22Rv1 (cell line): ENCODE measurements around the gene CCSER1.

Source experiments
- H3K27ac ChIP-seq: fragments of 450-650 bp; 2 replicates; pipeline ENCODE4 v1.5.1; 2017
- ZFX ChIP-seq: fragments of 450-650 bp; IDR thresholded peaks from 2 replicates; pipeline ENCODE4 v1.6.1; 2017; ENCODE audit warnings: antibody characterized with exemption, borderline replicate concordance
- TF ChIP-seq, protein P1 (sequence below): fragments of 450-650 bp; IDR thresholded peaks from 2 replicates; pipeline ENCODE4 v1.5.1; 2017; ENCODE audit warnings: mild to moderate bottlenecking

The CCSER1 gene

DNA sequence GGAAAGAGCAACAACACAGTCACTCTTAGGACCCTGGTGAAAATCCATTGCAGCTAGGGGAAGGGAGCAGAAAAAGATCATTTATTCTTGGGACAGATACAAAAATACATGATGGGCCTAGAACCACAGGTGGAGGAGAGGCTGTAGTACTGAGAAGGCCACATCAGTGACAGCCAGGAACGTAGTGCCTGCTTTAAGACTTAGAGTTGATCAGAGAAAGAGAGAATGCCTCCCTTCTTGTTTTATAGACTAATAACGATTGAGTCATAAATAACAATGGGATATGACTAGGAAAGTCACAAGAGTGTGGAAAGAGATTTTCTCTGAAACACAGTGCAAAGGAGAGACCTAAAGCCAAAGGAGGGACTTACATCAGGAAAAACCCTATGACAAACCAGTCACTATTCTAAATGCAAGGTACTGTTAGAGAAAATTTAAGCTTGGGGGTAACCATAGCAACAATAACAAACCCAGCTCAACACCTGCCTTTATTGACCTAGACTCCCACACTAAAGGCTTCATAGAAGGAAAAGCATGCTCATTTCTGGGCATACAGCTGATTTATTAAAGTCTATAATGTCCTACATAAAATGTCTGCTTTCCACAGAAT, 1161.6 kb downstream of the CCSER1 start:
- TF ChIP-seq ZFX: no peak
- TF ChIP-seq, protein P1, sequence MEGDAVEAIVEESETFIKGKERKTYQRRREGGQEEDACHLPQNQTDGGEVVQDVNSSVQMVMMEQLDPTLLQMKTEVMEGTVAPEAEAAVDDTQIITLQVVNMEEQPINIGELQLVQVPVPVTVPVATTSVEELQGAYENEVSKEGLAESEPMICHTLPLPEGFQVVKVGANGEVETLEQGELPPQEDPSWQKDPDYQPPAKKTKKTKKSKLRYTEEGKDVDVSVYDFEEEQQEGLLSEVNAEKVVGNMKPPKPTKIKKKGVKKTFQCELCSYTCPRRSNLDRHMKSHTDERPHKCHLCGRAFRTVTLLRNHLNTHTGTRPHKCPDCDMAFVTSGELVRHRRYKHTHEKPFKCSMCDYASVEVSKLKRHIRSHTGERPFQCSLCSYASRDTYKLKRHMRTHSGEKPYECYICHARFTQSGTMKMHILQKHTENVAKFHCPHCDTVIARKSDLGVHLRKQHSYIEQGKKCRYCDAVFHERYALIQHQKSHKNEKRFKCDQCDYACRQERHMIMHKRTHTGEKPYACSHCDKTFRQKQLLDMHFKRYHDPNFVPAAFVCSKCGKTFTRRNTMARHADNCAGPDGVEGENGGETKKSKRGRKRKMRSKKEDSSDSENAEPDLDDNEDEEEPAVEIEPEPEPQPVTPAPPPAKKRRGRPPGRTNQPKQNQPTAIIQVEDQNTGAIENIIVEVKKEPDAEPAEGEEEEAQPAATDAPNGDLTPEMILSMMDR: no peak
- H3K27ac ChIP-seq: no peak overlapping the region

- TF ChIP-seq ZFX: no peak
- TF ChIP-seq, protein P1: no peak
- no peak overlapping the region for H3K27ac ChIP-seq
Measured at GRCh38 chr4:91298156-91298700, 1171.0 kb downstream of the CCSER1 start.

GRCh38 chr4:91298824-91299223, 1171.6 kb downstream of the CCSER1 start:
- no peak for TF ChIP-seq ZFX
- TF ChIP-seq, protein P1: no peak
- no peak overlapping the region for H3K27ac ChIP-seq

- H3K27ac ChIP-seq: no peak overlapping the region
- TF ChIP-seq, protein P1: no peak
- TF ChIP-seq ZFX: no peak
Measured at GRCh38 chr4:91302120-91302519, 1174.9 kb downstream of the CCSER1 start.

- TF ChIP-seq, protein P1: no peak
- no peak for TF ChIP-seq ZFX
Measured at GRCh38 chr4:91304292-91304691, 1177.1 kb downstream of the CCSER1 start.

DNA sequence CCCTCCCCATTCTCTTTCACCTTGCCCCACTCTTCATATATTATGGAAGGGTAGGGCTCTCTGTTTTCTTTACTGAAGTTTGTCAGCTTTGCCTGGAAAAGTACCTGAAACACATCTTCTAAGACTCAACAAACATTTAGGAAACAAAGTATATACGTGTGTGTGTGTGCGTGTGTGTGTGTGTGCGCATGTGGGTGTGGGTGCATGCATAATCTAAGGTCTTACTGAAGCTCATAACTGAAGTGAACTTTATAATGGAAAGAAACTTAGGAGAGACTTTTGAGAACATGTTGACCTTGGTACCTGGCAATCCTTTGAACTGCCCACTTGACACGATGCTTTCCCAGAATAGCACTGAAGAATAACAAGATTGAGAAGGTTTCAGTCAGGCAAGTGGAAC, 1190.2 kb downstream of the CCSER1 start:
- H3K27ac ChIP-seq: no peak overlapping the region
- TF ChIP-seq ZFX: no peak
- TF ChIP-seq, protein P1: no peak

More at GRCh38 chr4:91304292-91304691, 1177.1 kb downstream of the CCSER1 start:
- H3K27ac ChIP-seq: no peak overlapping the region

- H3K27ac ChIP-seq: no peak overlapping the region
- no peak for TF ChIP-seq ZFX
- TF ChIP-seq, protein P1: no peak
Measured at GRCh38 chr4:91319556-91320268, 1192.5 kb downstream of the CCSER1 start.
